ENCODE data around the gene ADAMTS14. TPM values are rescaled to one million over a fixed set of nuclear protein-coding genes. Genes with fewer than 3 reads are reported as not detected.

Gene ADAMTS14
- total RNA-seq, 1 experiment from 2014 or later: 0.14 TPM

- intact Hi-C loops (cut with micrococcal nuclease; ENCODE audit: unreplicated experiment): no loop called here
- DNase-seq: no peak
- H3K4me1 Mint-ChIP-seq (ENCODE audit: low read depth, unreplicated experiment): no peaks in the 10 kb centered on the region
- no peaks in the 10 kb centered on the region for H3K36me3 Mint-ChIP-seq (ENCODE audit: insufficient read depth, unreplicated experiment)
- no TSS peak for BruUV-seq (replicated peaks)
- no peak overlapping the region for H3K27ac Mint-ChIP-seq (ENCODE audit: unreplicated experiment)
- H3K27me3 Mint-ChIP-seq (ENCODE audit: unreplicated experiment): peaks cover 93% of the 10 kb centered on the region
- CTCF ChIA-PET: no interaction called here
- TF ChIP-seq, protein P1, sequence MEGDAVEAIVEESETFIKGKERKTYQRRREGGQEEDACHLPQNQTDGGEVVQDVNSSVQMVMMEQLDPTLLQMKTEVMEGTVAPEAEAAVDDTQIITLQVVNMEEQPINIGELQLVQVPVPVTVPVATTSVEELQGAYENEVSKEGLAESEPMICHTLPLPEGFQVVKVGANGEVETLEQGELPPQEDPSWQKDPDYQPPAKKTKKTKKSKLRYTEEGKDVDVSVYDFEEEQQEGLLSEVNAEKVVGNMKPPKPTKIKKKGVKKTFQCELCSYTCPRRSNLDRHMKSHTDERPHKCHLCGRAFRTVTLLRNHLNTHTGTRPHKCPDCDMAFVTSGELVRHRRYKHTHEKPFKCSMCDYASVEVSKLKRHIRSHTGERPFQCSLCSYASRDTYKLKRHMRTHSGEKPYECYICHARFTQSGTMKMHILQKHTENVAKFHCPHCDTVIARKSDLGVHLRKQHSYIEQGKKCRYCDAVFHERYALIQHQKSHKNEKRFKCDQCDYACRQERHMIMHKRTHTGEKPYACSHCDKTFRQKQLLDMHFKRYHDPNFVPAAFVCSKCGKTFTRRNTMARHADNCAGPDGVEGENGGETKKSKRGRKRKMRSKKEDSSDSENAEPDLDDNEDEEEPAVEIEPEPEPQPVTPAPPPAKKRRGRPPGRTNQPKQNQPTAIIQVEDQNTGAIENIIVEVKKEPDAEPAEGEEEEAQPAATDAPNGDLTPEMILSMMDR (IDR thresholded peaks at IDR 0.05; ENCODE audit: unreplicated experiment): no peak
- no peak overlapping the region for H3K4me3 Mint-ChIP-seq (ENCODE audit: low read depth, unreplicated experiment)
- H3K9me3 Mint-ChIP-seq (ENCODE audit: low read depth, unreplicated experiment): no peaks in the 10 kb centered on the region
These were observed 68.3 kb downstream of the ADAMTS14 start for GRCh38 chr10:70740406-70741288.

DNA sequence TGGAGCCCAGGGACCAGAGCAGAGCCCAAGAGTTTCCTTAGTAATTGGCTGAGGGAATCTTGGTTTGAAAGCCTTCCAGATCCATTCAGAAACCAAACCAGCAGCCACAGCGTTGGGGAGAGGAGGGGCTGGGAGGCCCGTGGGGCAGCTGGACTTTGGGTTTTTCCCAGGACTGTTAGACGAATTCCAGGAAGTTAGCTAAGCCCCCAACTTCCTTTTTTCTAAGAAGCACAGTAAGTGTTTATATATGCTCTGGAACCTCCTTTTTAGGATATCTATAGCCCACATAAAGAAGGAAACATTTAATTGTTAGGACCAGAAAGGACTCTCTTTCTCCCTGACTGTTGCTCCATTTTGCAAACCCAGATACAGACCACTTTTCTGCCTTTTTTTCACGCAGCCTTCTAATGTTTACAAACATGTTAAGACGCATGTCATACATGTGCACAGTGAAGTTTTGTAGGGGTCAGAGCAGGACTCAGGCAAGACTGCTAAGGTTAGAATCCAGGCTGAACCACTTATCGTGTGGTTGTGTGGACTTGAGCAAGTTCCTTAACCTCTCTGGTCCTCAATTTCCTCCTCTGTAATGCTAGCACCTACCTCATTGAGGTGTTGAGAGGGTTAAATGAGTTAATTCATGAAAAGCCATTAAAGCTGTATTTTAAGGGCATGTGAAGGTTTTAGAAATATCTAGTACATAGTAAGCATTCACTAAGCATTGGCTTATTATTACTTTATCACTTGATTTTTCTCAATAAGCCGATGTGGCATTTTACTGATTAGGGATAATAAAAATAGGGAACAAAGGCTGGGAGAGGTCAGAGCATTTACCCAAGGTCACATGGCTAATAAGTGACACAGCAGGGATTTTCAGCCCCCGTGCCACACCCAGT lies 70.5 kb downstream of the ADAMTS14 start:
- no peak overlapping the region for H3K27ac Mint-ChIP-seq (ENCODE audit: unreplicated experiment)
- BruUV-seq (replicated peaks): no TSS peak

GRCh38 chr10:70743430-70743788 lies 71.1 kb downstream of the ADAMTS14 start:
- no peaks in the 10 kb centered on the region for H3K4me1 Mint-ChIP-seq (ENCODE audit: low read depth, unreplicated experiment)
- TF ChIP-seq, protein P1 (IDR thresholded peaks at IDR 0.05; ENCODE audit: unreplicated experiment): no peak
- no peaks in the 10 kb centered on the region for H3K9me3 Mint-ChIP-seq (ENCODE audit: low read depth, unreplicated experiment)
- no peak overlapping the region for H3K27ac Mint-ChIP-seq (ENCODE audit: unreplicated experiment)
- no peak overlapping the region for H3K4me3 Mint-ChIP-seq (ENCODE audit: low read depth, unreplicated experiment)
- peaks cover 93% of the 10 kb centered on the region for H3K27me3 Mint-ChIP-seq (ENCODE audit: unreplicated experiment)
- no peak for DNase-seq
- H3K36me3 Mint-ChIP-seq (ENCODE audit: insufficient read depth, unreplicated experiment): no peaks in the 10 kb centered on the region
- BruUV-seq (replicated peaks): no TSS peak
- CTCF ChIA-PET: no interaction called here
- intact Hi-C loops (cut with micrococcal nuclease; ENCODE audit: unreplicated experiment): no loop called here

More for the DNA sequence above, 70.5 kb downstream of the ADAMTS14 start:
- no peaks in the 10 kb centered on the region for H3K36me3 Mint-ChIP-seq (ENCODE audit: insufficient read depth, unreplicated experiment)
- peaks cover 93% of the 10 kb centered on the region for H3K27me3 Mint-ChIP-seq (ENCODE audit: unreplicated experiment)
- intact Hi-C loops (cut with micrococcal nuclease; ENCODE audit: unreplicated experiment): no loop called here
- no peak for DNase-seq
- CTCF ChIA-PET: interaction anchor here (0.6 to 0.7 kb wide), 2 partner anchors 199 to 369 kb away, joined by 3 to 9 read pairs; no protein-coding TSS in a partner anchor
- TF ChIP-seq, protein P1 (IDR thresholded peaks at IDR 0.05; ENCODE audit: unreplicated experiment): no peak
- H3K9me3 Mint-ChIP-seq (ENCODE audit: low read depth, unreplicated experiment): no peaks in the 10 kb centered on the region
- no peaks in the 10 kb centered on the region for H3K4me1 Mint-ChIP-seq (ENCODE audit: low read depth, unreplicated experiment)
- no peak overlapping the region for H3K4me3 Mint-ChIP-seq (ENCODE audit: low read depth, unreplicated experiment)

DNA sequence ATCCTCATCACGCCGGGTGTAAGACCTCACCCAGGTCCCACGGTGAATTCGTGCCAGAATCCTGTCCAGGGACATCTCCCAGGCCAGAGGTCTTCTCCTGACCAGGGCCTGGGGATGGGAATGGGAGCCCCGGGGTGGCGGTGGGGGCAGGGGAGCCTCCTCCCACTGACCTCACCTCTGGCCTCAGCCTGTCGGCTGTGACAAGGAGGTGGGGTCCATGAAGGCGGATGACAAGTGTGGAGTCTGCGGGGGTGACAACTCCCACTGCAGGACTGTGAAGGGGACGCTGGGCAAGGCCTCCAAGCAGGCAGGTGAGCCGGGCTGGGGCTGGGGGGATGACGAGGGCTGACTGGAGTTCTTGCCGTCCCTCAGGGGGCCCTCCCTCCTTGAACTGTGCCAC lies 71.6 kb downstream of the ADAMTS14 start:
- Mint-ChIP-seq H3K27ac (ENCODE audit: unreplicated experiment) (no peak overlapping the region), H3K4me3 (ENCODE audit: low read depth, unreplicated experiment) (no peak overlapping the region), H3K4me1 (ENCODE audit: low read depth, unreplicated experiment) (no peaks in the 10 kb centered on the region), H3K36me3 (ENCODE audit: insufficient read depth, unreplicated experiment) (no peaks in the 10 kb centered on the region), H3K27me3 (ENCODE audit: unreplicated experiment) (peaks cover 93% of the 10 kb centered on the region), H3K9me3 (ENCODE audit: low read depth, unreplicated experiment) (no peaks in the 10 kb centered on the region)
- TF ChIP-seq, protein P1 (IDR thresholded peaks at IDR 0.05; ENCODE audit: unreplicated experiment): no peak
- intact Hi-C loops (cut with micrococcal nuclease; ENCODE audit: unreplicated experiment): no loop called here
- CTCF ChIA-PET: no interaction called here
- BruUV-seq (replicated peaks): no TSS peak
- DNase-seq: no peak
